ENCODE results near the gene TCERG1. TPM values are rescaled to one million over a fixed set of nuclear protein-coding genes. Genes with fewer than 3 reads are reported as not detected.
A peak's percentile ranks its signal among the peaks of the same experiment; 100 is the strongest.

TCERG1 gene
- total RNA-seq, 2 donors from 2014 or later = 108 to 144 TPM

DNA sequence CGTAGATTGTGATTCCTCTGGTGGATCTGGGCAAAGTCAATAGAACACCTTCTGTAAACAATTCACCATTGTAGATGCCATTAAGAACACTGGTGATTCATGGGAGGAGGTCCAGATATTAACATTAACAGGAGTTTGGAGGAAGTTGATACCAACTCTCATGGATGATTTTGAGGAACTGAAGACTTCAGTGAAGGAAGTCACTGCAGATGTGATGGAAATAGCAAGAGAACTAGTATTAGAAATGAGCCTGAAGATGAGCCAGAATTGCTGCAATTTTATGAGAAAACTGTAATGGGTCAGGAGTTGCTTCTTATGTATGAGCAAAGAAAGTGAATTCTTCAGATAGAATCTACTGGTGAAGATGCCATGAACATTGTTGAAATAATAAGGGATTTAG, 26.9 kb downstream of the TCERG1 start:
- Histone ChIP-seq H3K9me3 (ENCODE audit: control insufficient read depth, low read length) (no peaks in the 10 kb centered on the region), H3K36me3 (ENCODE audit: control insufficient read depth, insufficient read depth, low read length) (peaks cover 93% of the 10 kb centered on the region), H3K4me3 (ENCODE audit: low read length) (no peak overlapping the region), H3K27me3 (ENCODE audit: control insufficient read depth, insufficient read depth, low read length, poor library complexity, severe bottlenecking) (no peaks in the 10 kb centered on the region), H3K4me1 (ENCODE audit: control insufficient read depth, insufficient read depth, low read length) (no peaks in the 10 kb centered on the region), H3K9ac (ENCODE audit: extremely low read depth, low read length, poor library complexity, severe bottlenecking) (no peak overlapping the region), H3K27ac (ENCODE audit: low read depth, low read length) (no peak overlapping the region)
- peaks cover 48% of the 10 kb centered on the region for H3K36me3 Mint-ChIP-seq (ENCODE audit: low read depth)
- H3K27me3 Mint-ChIP-seq (ENCODE audit: insufficient read depth) = no peaks in the 10 kb centered on the region
- WGBS, 2 experiments (ENCODE audit: insufficient coverage in 1 of 2, insufficient read length in 1 of 2) = 94% methylated on average over 1 of the region's 1 CpG; no CpG with 5 or more reads in 1 of the 2 experiments
- H3K27ac Mint-ChIP-seq = no peak overlapping the region
- no peaks in the 10 kb centered on the region for H3K9me3 Mint-ChIP-seq
- H3K4me1 Mint-ChIP-seq = no peaks in the 10 kb centered on the region
- no peak overlapping the region for H3K4me3 Mint-ChIP-seq
- no peak for DNase-seq
- TF ChIP-seq, protein P1, sequence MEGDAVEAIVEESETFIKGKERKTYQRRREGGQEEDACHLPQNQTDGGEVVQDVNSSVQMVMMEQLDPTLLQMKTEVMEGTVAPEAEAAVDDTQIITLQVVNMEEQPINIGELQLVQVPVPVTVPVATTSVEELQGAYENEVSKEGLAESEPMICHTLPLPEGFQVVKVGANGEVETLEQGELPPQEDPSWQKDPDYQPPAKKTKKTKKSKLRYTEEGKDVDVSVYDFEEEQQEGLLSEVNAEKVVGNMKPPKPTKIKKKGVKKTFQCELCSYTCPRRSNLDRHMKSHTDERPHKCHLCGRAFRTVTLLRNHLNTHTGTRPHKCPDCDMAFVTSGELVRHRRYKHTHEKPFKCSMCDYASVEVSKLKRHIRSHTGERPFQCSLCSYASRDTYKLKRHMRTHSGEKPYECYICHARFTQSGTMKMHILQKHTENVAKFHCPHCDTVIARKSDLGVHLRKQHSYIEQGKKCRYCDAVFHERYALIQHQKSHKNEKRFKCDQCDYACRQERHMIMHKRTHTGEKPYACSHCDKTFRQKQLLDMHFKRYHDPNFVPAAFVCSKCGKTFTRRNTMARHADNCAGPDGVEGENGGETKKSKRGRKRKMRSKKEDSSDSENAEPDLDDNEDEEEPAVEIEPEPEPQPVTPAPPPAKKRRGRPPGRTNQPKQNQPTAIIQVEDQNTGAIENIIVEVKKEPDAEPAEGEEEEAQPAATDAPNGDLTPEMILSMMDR (conservative IDR thresholded peaks at IDR 0.05) = no peak

DNA sequence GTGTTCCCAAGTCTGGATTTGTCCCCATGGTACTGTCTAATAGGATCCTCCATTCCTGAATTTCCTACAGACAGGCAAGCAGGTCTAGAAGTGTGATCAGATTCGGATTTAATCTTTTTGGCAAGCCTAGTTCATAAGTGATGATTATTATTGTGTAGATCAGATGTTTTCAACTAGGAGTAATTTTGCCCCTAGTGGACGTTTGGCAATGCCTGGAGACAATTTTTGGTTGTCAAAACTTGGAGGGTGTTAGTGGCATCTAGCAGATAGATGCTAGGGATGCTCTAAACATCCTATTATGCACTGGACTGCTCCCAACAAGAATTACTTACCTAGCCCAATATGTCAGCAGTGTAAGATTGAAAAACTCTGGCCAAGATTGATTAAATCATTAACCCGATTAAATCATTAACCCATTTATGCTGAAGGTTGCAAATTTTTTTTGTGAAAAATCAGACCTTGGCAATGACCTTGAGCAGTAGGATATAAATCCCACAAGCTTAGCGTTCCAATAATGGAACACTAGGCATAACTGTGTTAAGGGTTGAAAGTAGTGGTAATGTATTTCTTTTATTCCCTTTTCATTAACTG, 28.2 kb downstream of the TCERG1 start:
- Mint-ChIP-seq H3K27me3 (ENCODE audit: insufficient read depth) (no peaks in the 10 kb centered on the region), H3K27ac (no peak overlapping the region), H3K9me3 (no peaks in the 10 kb centered on the region), H3K4me1 (no peaks in the 10 kb centered on the region), H3K36me3 (ENCODE audit: low read depth) (peaks cover 45% of the 10 kb centered on the region), H3K4me3 (no peak overlapping the region)
- H3K4me1 ChIP-seq (ENCODE audit: control insufficient read depth, insufficient read depth, low read length) = no peaks in the 10 kb centered on the region
- no peak overlapping the region for H3K27ac ChIP-seq (ENCODE audit: low read depth, low read length)
- no peak overlapping the region for H3K9ac ChIP-seq (ENCODE audit: extremely low read depth, low read length, poor library complexity, severe bottlenecking)
- 88 to 95% methylated on average over 2 to 4 of the region's 4 CpGs for WGBS, 2 experiments (ENCODE audit: insufficient coverage in 1 of 2, insufficient read length in 1 of 2)
- no peak overlapping the region for H3K4me3 ChIP-seq (ENCODE audit: low read length)
- TF ChIP-seq, protein P1 (conservative IDR thresholded peaks at IDR 0.05) = peak; percentile 63
- H3K36me3 ChIP-seq (ENCODE audit: control insufficient read depth, insufficient read depth, low read length) = peaks cover 93% of the 10 kb centered on the region
- no peaks in the 10 kb centered on the region for H3K27me3 ChIP-seq (ENCODE audit: control insufficient read depth, insufficient read depth, low read length, poor library complexity, severe bottlenecking)
- no peaks in the 10 kb centered on the region for H3K9me3 ChIP-seq (ENCODE audit: control insufficient read depth, low read length)
- DNase-seq = no peak

DNA sequence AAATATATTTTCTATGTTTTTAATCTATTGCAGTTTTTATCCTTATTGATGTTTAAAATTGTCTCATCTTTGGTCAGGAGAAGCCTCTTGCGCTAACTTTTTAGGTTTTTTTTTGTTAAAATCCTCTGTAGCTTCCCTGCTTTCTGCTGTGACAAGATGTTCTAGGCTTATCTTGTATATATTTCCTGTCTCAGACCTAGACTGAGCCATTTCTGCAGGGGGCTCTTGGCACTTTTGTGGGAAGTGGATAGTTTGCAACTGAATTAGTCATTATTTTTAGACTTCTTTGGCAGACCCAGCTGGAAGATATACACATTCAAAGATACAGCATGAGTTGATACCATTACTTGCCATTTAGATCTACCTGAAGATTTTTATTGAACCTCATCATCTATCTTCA, 28.8 kb downstream of the TCERG1 start:
- H3K36me3 Mint-ChIP-seq (ENCODE audit: low read depth) = peaks cover 38% of the 10 kb centered on the region

More for the DNA sequence above, 28.8 kb downstream of the TCERG1 start:
- H3K4me1 Mint-ChIP-seq = no peaks in the 10 kb centered on the region
- no peaks in the 10 kb centered on the region for H3K27me3 Mint-ChIP-seq (ENCODE audit: insufficient read depth)
- no peak overlapping the region for H3K4me3 Mint-ChIP-seq
- Histone ChIP-seq H3K9ac (ENCODE audit: extremely low read depth, low read length, poor library complexity, severe bottlenecking) (no peak overlapping the region), H3K4me1 (ENCODE audit: control insufficient read depth, insufficient read depth, low read length) (no peaks in the 10 kb centered on the region), H3K27me3 (ENCODE audit: control insufficient read depth, insufficient read depth, low read length, poor library complexity, severe bottlenecking) (no peaks in the 10 kb centered on the region), H3K36me3 (ENCODE audit: control insufficient read depth, insufficient read depth, low read length) (peaks cover 93% of the 10 kb centered on the region), H3K9me3 (ENCODE audit: control insufficient read depth, low read length) (no peaks in the 10 kb centered on the region), H3K27ac (ENCODE audit: low read depth, low read length) (no peak overlapping the region), H3K4me3 (ENCODE audit: low read length) (no peak overlapping the region)
- H3K9me3 Mint-ChIP-seq = no peaks in the 10 kb centered on the region
- TF ChIP-seq, protein P1 (conservative IDR thresholded peaks at IDR 0.05) = no peak
- H3K27ac Mint-ChIP-seq = no peak overlapping the region
- DNase-seq = no peak
- 88 to 100% methylated on average over 1 of the region's 1 CpG for WGBS, 2 experiments (ENCODE audit: insufficient coverage in 1 of 2, insufficient read length in 1 of 2)
